HG03095 (cell line): Measurements from ENCODE around the gene AGAP1.
"Not testable (repeated sequence)": the region's sequence is repeated elsewhere in the genome, so short reads cannot be mapped to it uniquely, and the experiment has no call there.

Source experiments
- ATAC-seq: cut with Tn5 transposase; IDR thresholded peaks from one replicate; pipeline ENCODE4 v1.9.1; 2021; ENCODE audit warnings: moderate library complexity; ENCODE audit not compliant: unreplicated experiment

AGAP1 gene

GRCh38 chr2:235925250-235925919 lies 431.5 kb downstream of the AGAP1 start:
- ATAC-seq, result no peak

GRCh38 chr2:235926229-235926628 lies 432.4 kb downstream of the AGAP1 start:
- no peak for ATAC-seq

DNA sequence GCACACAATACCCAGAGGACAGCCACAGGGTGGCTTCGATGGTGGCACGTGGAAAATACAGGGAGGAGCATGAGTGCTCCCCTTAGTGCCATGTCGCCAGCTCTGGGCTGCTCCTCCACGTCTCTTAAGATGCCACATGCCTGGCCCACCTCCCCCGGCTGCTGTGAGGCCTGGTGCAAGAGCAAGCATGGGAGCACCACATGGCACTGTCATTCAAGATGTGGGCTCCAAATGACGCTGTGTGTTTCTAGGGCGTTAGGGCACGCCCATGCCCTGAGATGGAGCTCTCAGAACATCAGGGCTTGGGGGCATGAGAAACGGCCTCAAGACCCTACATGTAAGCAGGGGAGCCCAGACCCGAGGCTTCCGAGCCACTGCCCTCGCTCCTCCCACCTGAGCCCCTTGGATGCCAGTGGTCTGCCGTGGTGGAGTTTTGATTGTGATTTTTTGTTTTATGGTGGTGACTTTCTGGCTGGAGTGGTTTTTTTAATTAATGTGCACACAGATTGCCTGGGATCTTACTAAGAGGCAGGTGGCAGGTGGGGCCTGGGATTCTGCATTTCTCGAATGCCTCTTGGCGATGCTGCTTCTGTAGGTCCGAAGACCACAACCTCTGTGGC lies 435.0 kb downstream of the AGAP1 start:
- no peak for ATAC-seq

DNA sequence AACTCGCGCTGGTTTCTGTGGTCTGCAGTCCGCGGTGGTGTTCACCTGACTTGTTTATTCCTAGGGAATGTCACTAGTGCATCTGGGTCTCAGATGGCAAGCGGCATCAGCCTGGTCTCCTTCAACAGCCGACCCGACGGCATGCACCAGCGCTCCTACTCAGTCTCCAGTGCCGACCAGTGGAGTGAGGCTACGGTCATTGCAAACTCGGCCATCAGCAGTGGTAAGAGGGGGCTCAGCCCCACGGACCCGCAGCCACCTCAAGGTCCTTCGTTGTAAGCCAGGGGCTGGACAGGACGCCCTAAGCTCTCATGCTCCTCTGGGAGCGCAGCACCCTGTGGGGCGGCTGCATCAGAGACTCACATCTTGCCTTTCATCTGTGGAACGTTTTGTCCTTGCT lies 436.9 kb downstream of the AGAP1 start:
- ATAC-seq, result no peak

DNA sequence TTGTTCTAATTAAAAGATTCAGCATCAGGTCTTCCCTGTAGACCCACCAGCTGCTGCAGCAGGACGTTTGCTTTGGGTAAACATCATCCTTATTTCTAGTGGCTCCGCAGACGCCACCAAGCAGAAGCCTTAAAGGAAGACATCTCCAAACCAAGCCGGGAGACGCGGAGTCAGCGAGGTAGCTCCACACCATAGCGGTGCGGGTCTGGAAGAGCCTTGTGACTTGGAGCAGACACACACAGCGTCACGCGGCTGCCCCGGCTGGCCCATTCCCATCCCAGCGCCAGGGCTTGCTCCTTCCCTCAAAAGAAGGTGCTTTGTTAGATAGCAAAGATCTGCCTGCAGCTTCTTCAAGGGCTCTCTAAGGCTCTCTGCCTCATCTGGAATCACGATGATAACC lies 437.8 kb downstream of the AGAP1 start:
- no peak for ATAC-seq

GRCh38 chr2:235934059-235934773 lies 440.4 kb downstream of the AGAP1 start:
- no peak for ATAC-seq

GRCh38 chr2:235934774-235935484 lies 441.1 kb downstream of the AGAP1 start:
- ATAC-seq, result no peak

DNA sequence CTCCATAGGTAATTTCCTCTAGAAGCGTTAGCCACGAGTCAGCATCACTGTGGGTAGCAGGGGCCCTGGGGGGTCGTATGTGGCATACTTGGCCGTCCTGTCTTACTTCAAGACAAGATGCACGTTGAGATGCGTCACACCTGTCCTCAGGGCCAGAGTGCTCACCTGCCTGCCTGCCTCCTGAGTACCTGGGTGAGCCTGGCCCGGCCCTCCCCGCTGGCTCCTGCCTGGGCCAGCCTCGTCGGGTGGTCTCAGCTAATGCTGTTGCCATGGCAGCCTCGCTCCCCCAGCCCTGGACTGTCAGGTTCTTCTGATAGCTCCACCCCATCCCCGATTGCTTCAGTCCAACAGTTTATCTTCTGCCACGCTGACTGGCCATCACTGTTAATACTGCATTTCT lies 441.9 kb downstream of the AGAP1 start:
- ATAC-seq, result no peak

DNA sequence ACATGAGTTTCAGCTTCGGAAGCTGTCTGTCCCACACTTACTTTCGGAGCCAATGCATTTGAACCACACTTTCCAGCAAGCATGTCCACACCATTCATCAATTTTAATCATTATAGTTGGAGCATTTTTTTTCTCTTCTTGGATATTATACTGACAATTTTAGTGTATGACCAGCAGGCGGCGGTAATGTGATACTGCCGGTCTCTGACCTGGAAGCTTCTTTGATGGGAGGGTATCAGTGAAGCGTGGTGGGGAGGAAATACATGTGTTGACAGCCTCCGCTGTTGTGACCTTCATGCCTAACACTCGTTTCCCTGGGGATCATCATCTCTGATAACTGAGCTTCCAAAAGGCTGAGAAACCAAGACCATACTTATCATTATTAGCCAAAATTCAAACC lies 442.6 kb downstream of the AGAP1 start:
- ATAC-seq, result no peak

- ATAC-seq, result no peak
These were observed 443.2 kb downstream of the AGAP1 start for GRCh38 chr2:235937087-235937486.

GRCh38 chr2:235937526-235937925 lies 443.7 kb downstream of the AGAP1 start:
- no peak for ATAC-seq

DNA sequence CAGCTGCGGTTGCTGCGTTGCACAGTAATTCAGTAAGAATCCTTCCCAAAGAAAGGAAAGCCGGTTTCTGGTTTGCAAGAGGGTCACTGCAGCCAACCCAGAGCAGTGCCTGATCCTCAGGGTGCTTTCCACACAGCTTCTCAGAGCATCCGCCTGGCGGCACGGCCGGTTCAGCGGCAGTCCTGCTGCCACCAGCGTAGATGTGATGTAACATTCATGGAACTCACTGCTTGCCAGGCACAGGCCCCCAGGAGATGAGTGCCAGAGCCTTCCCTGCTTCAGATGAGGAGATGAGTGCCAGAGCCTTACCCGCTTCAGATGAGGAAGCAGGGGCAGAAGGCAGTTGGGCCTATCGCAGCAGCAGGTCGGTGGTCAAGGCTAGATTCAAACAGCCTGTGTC lies 444.1 kb downstream of the AGAP1 start:
- no peak for ATAC-seq

DNA sequence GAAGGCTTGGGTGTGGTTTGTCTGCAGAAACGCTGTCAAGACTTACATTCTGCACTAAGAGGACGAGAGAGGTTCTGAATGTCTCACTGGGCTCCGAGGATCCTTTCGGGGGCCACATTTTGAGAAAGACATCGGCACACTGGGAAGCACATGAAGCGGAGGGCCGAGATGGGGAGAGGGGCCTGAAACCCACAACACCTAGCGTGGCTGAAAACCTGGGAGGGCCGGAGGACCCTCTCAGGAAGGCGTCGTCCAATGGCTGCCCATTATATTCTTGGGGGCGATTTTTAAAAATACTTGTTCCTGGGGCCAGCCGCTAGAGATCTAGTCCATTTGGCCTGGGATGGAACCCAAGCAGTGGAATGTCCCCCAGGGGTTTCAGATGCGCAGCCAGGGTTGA lies 444.8 kb downstream of the AGAP1 start:
- ATAC-seq, result no peak

GRCh38 chr2:235939471-235939870 lies 445.6 kb downstream of the AGAP1 start:
- ATAC-seq, result no peak

DNA sequence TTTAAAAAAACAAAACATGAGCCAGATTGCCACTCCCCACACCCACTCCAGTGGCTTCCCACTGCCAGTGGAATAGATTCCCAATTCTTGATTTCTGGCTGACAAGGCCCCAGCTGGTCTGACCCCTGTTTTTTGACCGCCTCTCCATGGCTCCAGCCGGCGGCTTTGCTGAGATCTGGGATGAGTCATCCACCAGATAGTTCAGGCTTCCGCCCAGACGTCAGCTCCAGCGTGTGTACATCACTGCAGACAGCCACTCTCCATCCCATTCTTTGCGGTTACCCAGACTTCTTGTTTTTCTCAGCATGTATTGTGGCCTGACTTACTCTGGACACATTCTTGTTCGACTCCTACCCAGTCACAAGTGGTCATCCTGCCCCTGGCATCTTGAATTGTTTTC lies 446.5 kb downstream of the AGAP1 start:
- ATAC-seq, result no peak

DNA sequence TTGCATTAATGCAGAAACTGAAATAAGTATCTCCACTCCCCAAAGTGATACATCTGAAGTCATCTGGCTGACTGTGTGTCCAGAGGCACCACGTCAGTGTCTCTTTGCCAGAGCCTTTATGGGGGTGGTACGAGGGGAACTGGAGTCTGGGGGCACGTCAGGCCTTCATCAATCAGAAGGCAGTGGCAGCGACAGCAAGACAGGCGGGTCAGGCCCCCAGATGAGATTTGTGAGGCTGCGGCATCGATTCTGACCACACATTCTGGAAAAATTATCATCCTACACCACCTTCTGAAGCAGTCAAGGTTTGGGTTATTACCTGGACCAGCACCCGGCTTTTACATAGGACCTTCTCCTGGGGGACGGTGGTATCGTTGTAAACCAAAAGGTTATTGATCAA lies 450.7 kb downstream of the AGAP1 start:
- no peak for ATAC-seq

GRCh38 chr2:235945608-235946140 lies 451.8 kb downstream of the AGAP1 start:
- ATAC-seq, result no peak

- ATAC-seq, result no peak
These were observed 452.7 kb downstream of the AGAP1 start for GRCh38 chr2:235946590-235946989.

GRCh38 chr2:235947055-235947454 lies 453.2 kb downstream of the AGAP1 start:
- not testable (repeated sequence) for ATAC-seq

- ATAC-seq, result no peak
These were observed 456.0 kb downstream of the AGAP1 start for GRCh38 chr2:235949567-235950472.
